Peyer's patch (tissue), 4 donors: Measurements from ENCODE around the gene CLEC16A. TPM values are rescaled to one million over a fixed set of nuclear protein-coding genes. Genes with fewer than 3 reads are reported as not detected.
A peak's percentile ranks its signal among the peaks of the same experiment; 100 is the strongest.

Experiments used
- DNase-seq, 3 donors: peaks; one replicate each; pipeline ENCODE4 v3.0.0-alpha.2; 2017 to 2019
- H3K27ac ChIP-seq, 4 donors: fragments of 200-600 bp; sonication (generic); one replicate each; pipeline ENCODE4 v1.5.1; 2016 to 2019
- H3K27me3 ChIP-seq, 2 donors: fragments of 200-600 bp; sonication (generic); one replicate each; pipeline ENCODE4 v1.5.1; 2019
- H3K36me3 ChIP-seq, 3 donors: fragments of 200-600 bp; sonication (generic); one replicate each; pipeline ENCODE4 v1.5.1; 2016 to 2019
- H3K4me1 ChIP-seq, 4 donors: fragments of 200-600 bp; sonication (generic); one replicate each; pipeline ENCODE4 v1.5.1; 2016 to 2019
- H3K4me3 ChIP-seq, 4 donors: fragments of 200-600 bp; sonication (generic); 1 replicate in 3 of 4; 2 replicates in 1 of 4; pipeline ENCODE4 v1.5.1; 2016 to 2019; ENCODE audit warnings: mild to moderate bottlenecking in 1 of 4
- H3K9me3 ChIP-seq, 4 donors: fragments of 200-600 bp; sonication (generic); one replicate each; pipeline ENCODE4 v1.5.1; 2016 to 2019; ENCODE audit warnings: mild to moderate bottlenecking in 1 of 4
- CTCF ChIP-seq, 6 experiments: fragments of 450-650 bp in 4 of 6; fragments of 200-600 bp in 2 of 6; sonication (generic) in 1 of 6; IDR thresholded peaks; one replicate each; pipeline ENCODE4 v1.5.1; 2017 to 2019; ENCODE audit warnings: antibody characterized with exemption in 6 of 6, mild to moderate bottlenecking in 3 of 6, moderate library complexity in 1 of 6
- POLR2A ChIP-seq, 2 donors: fragments of 450-650 bp; IDR thresholded peaks; one replicate each; pipeline ENCODE4 v1.5.1; 2017; ENCODE audit warnings: antibody characterized with exemption in 2 of 2, mild to moderate bottlenecking in 2 of 2, moderate library complexity in 2 of 2
- total RNA-seq, 4 donors: library from RNA; depleted of rRNA; stranded (reverse); fragments of >200 nt; gene quantifications; one replicate each; pipeline ENCODE4 v1.1.0, GENCODE V29; 2016

Gene CLEC16A
- total RNA-seq, 4 donors from 2014 or later: 37.8 to 139 (median 64.3) TPM

- no peaks in the 10 kb centered on the region for H3K9me3 ChIP-seq
- H3K27me3 ChIP-seq: no peaks in the 10 kb centered on the region
- peaks cover 0 to 17% (median 0%) of the 10 kb centered on the region in 3 donors for H3K36me3 ChIP-seq
- TF ChIP-seq POLR2A (IDR thresholded peaks at IDR 0.05): no peak
- no peak for TF ChIP-seq CTCF (IDR thresholded peaks at IDR 0.05)
- no peak overlapping the region for H3K27ac ChIP-seq
- H3K4me3 ChIP-seq: no peak overlapping the region
- peaks cover 7 to 29% (median 19%) of the 10 kb centered on the region in 4 donors for H3K4me1 ChIP-seq
- no peak for DNase-seq
Observed at GRCh38 chr16:11074131-11074530, 129.8 kb downstream of the CLEC16A start.

- H3K36me3 ChIP-seq: peaks cover 0 to 17% (median 0%) of the 10 kb centered on the region in 3 donors
- H3K4me1 ChIP-seq: peaks cover 7 to 38% (median 29%) of the 10 kb centered on the region in 4 donors
- no peaks in the 10 kb centered on the region for H3K27me3 ChIP-seq
- H3K4me3 ChIP-seq: no peak overlapping the region
- no peak overlapping the region for H3K27ac ChIP-seq
- no peak for DNase-seq
- TF ChIP-seq CTCF (IDR thresholded peaks at IDR 0.05) (no peak), POLR2A (IDR thresholded peaks at IDR 0.05) (no peak)
- H3K9me3 ChIP-seq: no peaks in the 10 kb centered on the region
Observed at GRCh38 chr16:11075163-11075562, 130.8 kb downstream of the CLEC16A start.

GRCh38 chr16:11076259-11077018 lies 132.1 kb downstream of the CLEC16A start:
- H3K27me3 ChIP-seq: no peaks in the 10 kb centered on the region
- peaks cover 7 to 39% (median 34%) of the 10 kb centered on the region in 4 donors for H3K4me1 ChIP-seq
- peaks cover 0 to 17% (median 0%) of the 10 kb centered on the region in 3 donors for H3K36me3 ChIP-seq
- TF ChIP-seq POLR2A (IDR thresholded peaks at IDR 0.05) (no peak), CTCF (IDR thresholded peaks at IDR 0.05) (no peak)
- DNase-seq: peak in 2 of 3 donors; percentile 70 to 71
- H3K27ac ChIP-seq: peak overlapping the region in 2 of 4 donors; percentile 65 to 73
- H3K9me3 ChIP-seq: no peaks in the 10 kb centered on the region
- no peak overlapping the region for H3K4me3 ChIP-seq

GRCh38 chr16:11078812-11079459 lies 134.6 kb downstream of the CLEC16A start:
- TF ChIP-seq CTCF (IDR thresholded peaks at IDR 0.05) (no peak), POLR2A (IDR thresholded peaks at IDR 0.05) (no peak)
- H3K4me1 ChIP-seq: peaks cover 7 to 39% (median 34%) of the 10 kb centered on the region in 4 donors
- no peaks in the 10 kb centered on the region for H3K9me3 ChIP-seq
- H3K27ac ChIP-seq: peak overlapping the region; percentile 43 to 73 (median 69)
- no peaks in the 10 kb centered on the region for H3K36me3 ChIP-seq
- no peaks in the 10 kb centered on the region for H3K27me3 ChIP-seq
- H3K4me3 ChIP-seq: no peak overlapping the region
- DNase-seq: no peak

GRCh38 chr16:11079652-11080187 lies 135.4 kb downstream of the CLEC16A start:
- no peaks in the 10 kb centered on the region for H3K9me3 ChIP-seq
- peaks cover 7 to 39% (median 36%) of the 10 kb centered on the region in 4 donors for H3K4me1 ChIP-seq
- H3K27me3 ChIP-seq: no peaks in the 10 kb centered on the region

More at GRCh38 chr16:11079652-11080187, 135.4 kb downstream of the CLEC16A start:
- H3K27ac ChIP-seq: peak overlapping the region; percentile 6 to 73 (median 22)
- H3K4me3 ChIP-seq: no peak overlapping the region
- no peaks in the 10 kb centered on the region for H3K36me3 ChIP-seq
- no peak for DNase-seq
- TF ChIP-seq POLR2A (IDR thresholded peaks at IDR 0.05): no peak
- no peak for TF ChIP-seq CTCF (IDR thresholded peaks at IDR 0.05)
